ENCODE measurements around the gene MAST4. TPM values are rescaled to one million over a fixed set of nuclear protein-coding genes. Genes with fewer than 3 reads are reported as not detected.

MAST4 gene
- total RNA-seq, 2 donors from 2014 or later = 9.5 to 20.8 TPM

DNA sequence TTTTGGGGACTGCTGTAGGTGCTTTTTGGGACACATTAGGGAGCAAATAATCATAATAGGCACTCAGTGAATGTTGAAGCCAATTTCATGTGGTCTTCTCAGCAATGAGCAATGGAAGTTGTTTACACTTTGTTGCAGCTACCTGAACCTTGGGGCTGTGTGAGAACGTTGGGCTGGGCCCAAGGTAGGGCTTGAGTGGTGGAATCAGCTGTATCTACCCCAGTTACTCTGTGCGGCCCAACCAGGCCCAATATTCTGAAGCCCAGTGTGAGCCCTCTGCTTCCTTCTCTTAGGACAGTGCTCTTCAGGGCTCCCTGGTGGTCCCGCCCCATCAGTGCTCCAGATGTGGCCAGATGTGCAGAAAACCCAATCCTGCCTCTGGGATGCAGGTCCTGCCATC, 38.4 kb downstream of the MAST4 start:
- Histone ChIP-seq H3K36me3 (no peaks in the 10 kb centered on the region), H3K27me3 (no peaks in the 10 kb centered on the region), H3K9ac (ENCODE audit: low read depth in 2 of 2, low read length in 2 of 2) (no peak overlapping the region), H3K9me3 (no peaks in the 10 kb centered on the region), H3K27ac (no peak overlapping the region), H3K4me3 (no peak overlapping the region), H3K4me1 (no peaks in the 10 kb centered on the region)
- intact Hi-C loops (cut with DNase I) = no loop called here
- TF ChIP-seq, protein P1, sequence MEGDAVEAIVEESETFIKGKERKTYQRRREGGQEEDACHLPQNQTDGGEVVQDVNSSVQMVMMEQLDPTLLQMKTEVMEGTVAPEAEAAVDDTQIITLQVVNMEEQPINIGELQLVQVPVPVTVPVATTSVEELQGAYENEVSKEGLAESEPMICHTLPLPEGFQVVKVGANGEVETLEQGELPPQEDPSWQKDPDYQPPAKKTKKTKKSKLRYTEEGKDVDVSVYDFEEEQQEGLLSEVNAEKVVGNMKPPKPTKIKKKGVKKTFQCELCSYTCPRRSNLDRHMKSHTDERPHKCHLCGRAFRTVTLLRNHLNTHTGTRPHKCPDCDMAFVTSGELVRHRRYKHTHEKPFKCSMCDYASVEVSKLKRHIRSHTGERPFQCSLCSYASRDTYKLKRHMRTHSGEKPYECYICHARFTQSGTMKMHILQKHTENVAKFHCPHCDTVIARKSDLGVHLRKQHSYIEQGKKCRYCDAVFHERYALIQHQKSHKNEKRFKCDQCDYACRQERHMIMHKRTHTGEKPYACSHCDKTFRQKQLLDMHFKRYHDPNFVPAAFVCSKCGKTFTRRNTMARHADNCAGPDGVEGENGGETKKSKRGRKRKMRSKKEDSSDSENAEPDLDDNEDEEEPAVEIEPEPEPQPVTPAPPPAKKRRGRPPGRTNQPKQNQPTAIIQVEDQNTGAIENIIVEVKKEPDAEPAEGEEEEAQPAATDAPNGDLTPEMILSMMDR (IDR thresholded peaks at IDR 0.05) = no peak
- DNase-seq = no peak

DNA sequence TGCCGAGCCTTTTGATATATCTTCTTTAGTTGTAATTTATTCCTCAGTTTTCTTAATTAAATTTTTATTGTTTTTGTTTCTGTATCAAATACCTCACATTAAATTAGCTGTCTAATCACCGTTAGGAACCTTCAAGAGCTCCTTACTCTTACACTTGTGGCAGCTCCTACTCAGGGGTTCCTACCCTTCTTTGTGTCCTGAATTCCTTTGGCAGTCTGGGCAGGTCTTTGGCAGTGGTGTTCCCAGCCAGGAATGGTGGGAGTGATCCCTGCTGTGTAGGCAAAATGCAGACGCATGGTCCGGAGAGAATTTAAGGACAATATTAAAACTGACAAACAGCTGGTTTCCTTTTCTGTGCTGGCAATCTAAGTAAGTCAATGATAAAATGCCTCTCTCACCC, 41.8 kb downstream of the MAST4 start:
- Histone ChIP-seq H3K27me3 (no peaks in the 10 kb centered on the region), H3K4me1 (no peaks in the 10 kb centered on the region), H3K9me3 (no peaks in the 10 kb centered on the region), H3K9ac (ENCODE audit: low read depth in 2 of 2, low read length in 2 of 2) (no peak overlapping the region), H3K4me3 (no peak overlapping the region), H3K36me3 (no peaks in the 10 kb centered on the region), H3K27ac (no peak overlapping the region)
- TF ChIP-seq, protein P1 (IDR thresholded peaks at IDR 0.05) = no peak
- no peak for DNase-seq
- intact Hi-C loops (cut with DNase I) = no loop called here

DNA sequence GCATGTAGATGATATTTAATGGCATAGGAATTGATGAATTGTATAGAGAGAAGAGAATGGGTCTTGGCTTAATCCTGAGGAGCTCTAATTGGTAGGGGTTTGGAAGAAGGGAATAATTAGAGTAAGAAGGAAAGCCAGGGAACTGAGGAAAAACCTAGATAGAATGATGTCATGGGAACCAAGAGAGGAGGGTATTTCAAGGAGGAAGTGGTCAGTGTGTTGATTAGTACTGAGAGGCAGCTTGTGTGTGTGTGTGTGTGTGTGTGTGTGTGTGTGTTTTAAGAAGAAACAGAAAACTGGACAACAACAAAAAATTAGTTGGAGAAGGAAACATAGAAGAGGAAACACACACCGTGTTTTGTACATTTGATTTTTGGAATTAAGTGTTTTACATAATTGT, 42.8 kb downstream of the MAST4 start:
- Histone ChIP-seq H3K9ac (ENCODE audit: low read depth in 2 of 2, low read length in 2 of 2) (no peak overlapping the region), H3K4me3 (no peak overlapping the region), H3K27ac (no peak overlapping the region), H3K9me3 (no peaks in the 10 kb centered on the region), H3K27me3 (no peaks in the 10 kb centered on the region), H3K36me3 (no peaks in the 10 kb centered on the region), H3K4me1 (no peaks in the 10 kb centered on the region)
- no peak for DNase-seq
- TF ChIP-seq, protein P1 (IDR thresholded peaks at IDR 0.05) = no peak
- intact Hi-C loops (cut with DNase I) = no loop called here

DNA sequence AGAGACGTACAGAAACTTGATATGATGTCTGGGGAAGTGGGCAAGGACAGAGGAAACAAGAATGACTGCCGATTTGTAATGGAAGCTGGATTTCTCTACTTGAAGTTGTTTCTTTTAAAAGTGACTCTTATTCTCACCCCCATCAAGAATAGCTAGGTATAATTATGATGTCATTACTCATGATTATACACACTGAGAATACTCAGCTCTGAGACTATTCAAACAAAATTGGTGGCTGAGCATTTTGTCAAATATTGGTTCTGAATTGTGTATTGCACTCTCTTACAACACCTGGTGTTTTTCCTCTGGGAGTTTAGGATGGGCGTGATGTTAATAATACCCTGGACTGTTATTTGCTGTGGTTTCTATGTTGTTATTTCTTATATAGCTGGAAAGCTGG, 46.3 kb downstream of the MAST4 start:
- DNase-seq = no peak
- Histone ChIP-seq H3K4me3 (no peak overlapping the region), H3K27ac (no peak overlapping the region), H3K36me3 (no peaks in the 10 kb centered on the region), H3K9me3 (no peaks in the 10 kb centered on the region), H3K9ac (ENCODE audit: low read depth in 2 of 2, low read length in 2 of 2) (no peak overlapping the region), H3K27me3 (no peaks in the 10 kb centered on the region), H3K4me1 (no peaks in the 10 kb centered on the region)
- TF ChIP-seq, protein P1 (IDR thresholded peaks at IDR 0.05) = no peak
- intact Hi-C loops (cut with DNase I) = no loop called here

DNA sequence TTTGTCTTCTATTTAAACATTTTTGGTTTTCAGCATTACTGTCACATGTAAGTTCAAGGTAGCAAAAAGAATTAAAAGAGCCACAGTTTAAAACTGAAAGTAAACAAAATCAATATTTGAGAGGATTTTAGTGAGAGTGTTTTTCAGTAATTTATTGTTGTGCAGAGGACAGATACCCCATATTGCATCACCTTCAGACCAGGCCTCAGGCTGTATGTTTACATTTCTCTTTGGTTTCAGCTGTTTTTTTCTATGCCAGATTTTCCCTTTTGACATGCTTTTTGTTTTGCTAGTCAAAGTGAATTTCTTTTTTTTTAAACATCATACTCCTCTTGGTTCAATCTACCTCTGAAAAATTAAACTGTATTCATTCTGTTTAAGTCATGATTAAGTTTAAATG, 47.2 kb downstream of the MAST4 start:
- H3K9ac ChIP-seq (ENCODE audit: low read depth in 2 of 2, low read length in 2 of 2) = no peak overlapping the region
- intact Hi-C loops (cut with DNase I) = no loop called here
- H3K27ac ChIP-seq = no peak overlapping the region

More for the DNA sequence above, 47.2 kb downstream of the MAST4 start:
- Histone ChIP-seq H3K4me1 (no peaks in the 10 kb centered on the region), H3K27me3 (no peaks in the 10 kb centered on the region), H3K4me3 (no peak overlapping the region), H3K36me3 (no peaks in the 10 kb centered on the region), H3K9me3 (no peaks in the 10 kb centered on the region)
- no peak for DNase-seq
- TF ChIP-seq, protein P1 (IDR thresholded peaks at IDR 0.05) = no peak
